Right cardiac atrium (tissue), 5 donors: ENCODE results near the gene CXXC5. TPM values are rescaled to one million over a fixed set of nuclear protein-coding genes. Genes with fewer than 3 reads are reported as not detected.

ENCODE experiments used
- ATAC-seq, 2 donors: fragments of 200-7000 bp; cut with Tn5 transposase; one replicate each; pipeline versions ENCODE4 v1.8.0 to v1.9.1; 2020; ENCODE audit warnings: moderate library complexity in 2 of 2, mild to moderate bottlenecking in 1 of 2
- DNase-seq, 3 donors: peaks; one replicate each; pipeline ENCODE4 v3.0.0-alpha.2; 2020
- H3K27ac ChIP-seq: one replicate; pipeline ENCODE4 v1.5.1; 2013; ENCODE audit warnings: mild to moderate bottlenecking, low read length, control low read depth, moderate library complexity
- H3K27me3 ChIP-seq: one replicate; pipeline ENCODE4 v1.6.1; 2013; ENCODE audit not compliant: control insufficient read depth, insufficient read depth
- H3K4me1 ChIP-seq: one replicate; pipeline ENCODE4 v1.6.1; 2013; ENCODE audit warnings: low read length; ENCODE audit not compliant: control insufficient read depth, insufficient read depth
- H3K4me3 ChIP-seq: one replicate; pipeline ENCODE4 v1.5.1; 2013; ENCODE audit warnings: low read length, control low read depth
- H3K9me3 ChIP-seq: one replicate; pipeline ENCODE4 v1.6.1; 2013; ENCODE audit warnings: low read length; ENCODE audit not compliant: control insufficient read depth
- WGBS: extraction: QIAGEN DNeasy Blood & Tissue Kit; methylation state at CpG from one replicate; pipeline ENCODE4 v1.1.7; 2013; 5-methylcytosine and 5-hydroxymethylcytosine counted together
- intact Hi-C, 4 donors: fragments of 100-400 bp; cut with DNase I; formaldehyde crosslinking; loops; one replicate each; pipeline versions ENCODE4 v1.11.0 to v1.14.0; 2022 to 2023
- polyA plus RNA-seq: library from polyadenylated mRNA; stranded (reverse); fragments of 200-250 nt; gene quantifications from one replicate; pipeline ENCODE4 v1.2.3, GENCODE V29; 2013
- total RNA-seq, 4 donors: library from RNA; stranded (reverse); fragmentation: NEBNext Ultra II Directional; extraction: Animal tissue kit (Norgen Biotek cat#: 25700); gene quantifications; one replicate each; pipeline ENCODE4 v1.2.1, GENCODE V29; 2021
- donor health status: healthy with polysubstance abuse.
- donor health status: DM: no; HTN: yes; CAD: no.
- donor health status: DM: no; HTN: no; CAD: no.
- donor health status: DM: no; HTN: yes; CAD: no; lungs with severe emphysema.
- donor health status: DM: yes; HTN: yes; CAD: no.

Gene CXXC5
- total and polyA plus RNA-seq, 5 donors: 33.9 to 70.5 (median 48.7) TPM

GRCh38 chr5:139653616-139654015, 5.5 kb downstream of the CXXC5 start:
- intact Hi-C loops: no loop called here
- no peaks in the 10 kb centered on the region for H3K27me3 ChIP-seq
- DNase-seq (peak in 1 of 3 donors; percentile 54), ATAC-seq (no peak)
- peaks cover 41% of the 10 kb centered on the region for H3K4me1 ChIP-seq
- no peaks in the 10 kb centered on the region for H3K9me3 ChIP-seq
- no peak overlapping the region for H3K4me3 ChIP-seq
- peak overlapping the region; percentile 94 for H3K27ac ChIP-seq
- 43% methylated on average over 5 of the region's 5 CpGs for WGBS

DNA sequence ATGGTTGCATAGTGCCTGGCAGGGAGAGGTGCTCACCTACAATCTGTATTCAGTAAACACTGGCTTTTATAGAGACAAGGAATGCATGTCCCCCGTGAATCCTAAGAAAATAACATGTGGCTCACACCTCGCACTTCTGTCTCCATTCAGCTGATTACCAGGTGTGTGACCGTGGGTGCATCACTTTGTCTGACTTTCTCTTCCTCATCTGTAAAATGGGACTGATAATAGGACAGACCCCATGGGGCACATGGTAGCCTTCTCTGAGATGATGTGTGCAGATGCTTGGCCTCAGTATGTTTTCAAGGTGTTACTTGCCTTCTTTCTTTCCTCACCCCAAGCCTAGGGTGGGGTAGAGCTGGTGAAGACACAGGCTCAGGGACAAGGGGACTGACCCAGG, 6.3 kb downstream of the CXXC5 start:
- intact Hi-C loops: no loop called here

GRCh38 chr5:139654871-139655491, 6.8 kb downstream of the CXXC5 start:
- peaks cover 53% of the 10 kb centered on the region for H3K4me1 ChIP-seq
- no peak overlapping the region for H3K4me3 ChIP-seq
- intact Hi-C loops: no loop called here

More for the DNA sequence above, 6.3 kb downstream of the CXXC5 start:
- Histone ChIP-seq H3K4me1 (peaks cover 49% of the 10 kb centered on the region), H3K9me3 (no peaks in the 10 kb centered on the region), H3K27ac (peak overlapping the region; percentile 94), H3K4me3 (no peak overlapping the region), H3K27me3 (no peaks in the 10 kb centered on the region)
- ATAC-seq (no peak), DNase-seq (no peak)
- 78% methylated on average over 3 of the region's 3 CpGs for WGBS

GRCh38 chr5:139655727-139656271, 7.7 kb downstream of the CXXC5 start:
- Histone ChIP-seq H3K27me3 (no peaks in the 10 kb centered on the region), H3K4me1 (peaks cover 56% of the 10 kb centered on the region), H3K27ac (peak overlapping the region; percentile 94), H3K9me3 (no peaks in the 10 kb centered on the region), H3K4me3 (no peak overlapping the region)
- peak; percentile 56 to 69 for ATAC-seq
- intact Hi-C loops: no loop called here
- WGBS: 22% methylated on average over 18 of the region's 18 CpGs
- DNase-seq: peak; percentile 75 to 91 (median 86)

More at GRCh38 chr5:139654871-139655491, 6.8 kb downstream of the CXXC5 start:
- no peaks in the 10 kb centered on the region for H3K9me3 ChIP-seq
- no peaks in the 10 kb centered on the region for H3K27me3 ChIP-seq
- WGBS: 49% methylated on average over 13 of the region's 13 CpGs
- peak in 2 of 3 donors; percentile 64 to 72 for DNase-seq
- peak overlapping the region; percentile 94 for H3K27ac ChIP-seq
- ATAC-seq: no peak

GRCh38 chr5:139657363-139658321, 9.5 kb downstream of the CXXC5 start:
- ATAC-seq (no peak), DNase-seq (peak; percentile 46 to 77 (median 75))
- intact Hi-C loops: no loop called here
- Histone ChIP-seq H3K4me1 (peaks cover 57% of the 10 kb centered on the region), H3K9me3 (no peaks in the 10 kb centered on the region), H3K27ac (peak overlapping the region; percentile 85), H3K4me3 (no peak overlapping the region), H3K27me3 (no peaks in the 10 kb centered on the region)
- WGBS: 25% methylated on average over 12 of the region's 12 CpGs

DNA sequence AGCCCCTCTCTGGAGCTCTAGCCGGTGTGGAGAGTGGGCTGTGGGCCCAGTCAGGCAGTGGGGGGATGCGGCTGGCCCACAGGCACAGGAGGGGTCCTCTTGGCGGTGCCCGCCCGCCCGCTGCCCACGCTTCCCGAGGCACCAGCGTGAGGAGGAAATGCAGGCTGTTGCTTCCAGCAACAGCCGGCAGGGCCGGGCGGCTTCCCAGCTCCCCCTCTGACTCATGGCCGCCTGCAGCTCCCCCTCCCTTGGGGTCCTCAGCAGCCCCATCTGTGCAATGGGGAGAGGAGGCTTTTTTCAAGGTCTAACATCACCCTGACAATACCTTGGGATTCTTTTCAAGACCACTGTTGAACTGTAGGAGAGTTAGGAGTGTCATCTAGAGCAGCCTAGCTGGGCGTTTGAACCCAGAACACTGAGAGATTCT, 10.4 kb downstream of the CXXC5 start:
- ATAC-seq: no peak
- Histone ChIP-seq H3K9me3 (no peaks in the 10 kb centered on the region), H3K4me3 (no peak overlapping the region), H3K27ac (peak overlapping the region; percentile 85), H3K4me1 (peaks cover 53% of the 10 kb centered on the region), H3K27me3 (no peaks in the 10 kb centered on the region)
- DNase-seq: peak; percentile 59 to 83 (median 79)
- WGBS: 30% methylated on average over 14 of the region's 14 CpGs
- intact Hi-C loops: no loop called here

DNA sequence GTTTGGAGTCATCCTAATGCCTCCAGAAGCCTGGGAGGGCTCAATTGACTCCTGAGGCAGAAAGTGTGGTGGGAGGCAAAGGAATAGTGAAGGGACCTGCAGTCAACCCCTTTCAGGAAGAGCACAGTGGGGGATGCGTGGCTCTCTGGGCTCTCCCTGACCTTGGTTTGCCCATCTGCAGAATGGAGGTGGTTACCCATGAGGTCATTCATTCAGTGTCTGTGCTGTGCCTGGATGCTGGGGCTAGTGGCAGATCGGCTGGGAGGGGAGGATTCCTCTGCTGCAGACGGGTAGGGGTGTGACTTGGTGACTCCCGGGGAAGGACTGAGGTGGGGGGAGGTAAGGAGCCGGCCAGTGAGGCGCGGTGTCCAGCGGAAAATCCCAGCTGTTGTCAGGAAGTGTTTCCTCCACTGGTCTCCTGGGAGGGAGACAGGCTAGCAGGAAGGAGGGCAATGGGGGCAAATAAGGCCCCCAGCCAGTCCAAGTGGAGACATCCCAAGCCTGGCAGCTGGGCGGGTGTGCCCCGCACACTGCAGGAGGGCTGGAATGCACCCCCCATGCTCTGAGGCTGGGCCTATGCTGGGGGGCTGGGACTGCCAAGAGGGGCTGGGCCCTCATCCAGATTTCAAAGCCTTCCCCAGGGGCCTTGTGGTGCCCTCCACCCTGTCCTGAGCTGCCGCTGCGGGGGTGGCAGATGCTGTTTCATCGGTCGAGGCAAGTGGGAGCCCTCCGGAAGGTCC, 10.9 kb downstream of the CXXC5 start:
- no peaks in the 10 kb centered on the region for H3K27me3 ChIP-seq
- 10% methylated on average over 15 of the region's 15 CpGs for WGBS
- DNase-seq (peak; percentile 78 to 85 (median 84)), ATAC-seq (peak; percentile 19 to 63)
- H3K27ac ChIP-seq: peak overlapping the region; percentile 85
- H3K9me3 ChIP-seq: no peaks in the 10 kb centered on the region
- H3K4me3 ChIP-seq: peak overlapping the region; percentile 12
- H3K4me1 ChIP-seq: peaks cover 47% of the 10 kb centered on the region
- intact Hi-C loops: no loop called here

- DNase-seq (peak in 2 of 3 donors; percentile 78 to 83), ATAC-seq (peak in 1 of 2 donors; percentile 1)
- H3K4me3 ChIP-seq: peak overlapping the region; percentile 12
- H3K27me3 ChIP-seq: no peaks in the 10 kb centered on the region
- intact Hi-C loops: no loop called here
- H3K4me1 ChIP-seq: peaks cover 42% of the 10 kb centered on the region
- 10% methylated on average over 13 of the region's 13 CpGs for WGBS
- peak overlapping the region; percentile 85 for H3K27ac ChIP-seq
- H3K9me3 ChIP-seq: no peaks in the 10 kb centered on the region
These were observed 11.5 kb downstream of the CXXC5 start for GRCh38 chr5:139659695-139660101.

DNA sequence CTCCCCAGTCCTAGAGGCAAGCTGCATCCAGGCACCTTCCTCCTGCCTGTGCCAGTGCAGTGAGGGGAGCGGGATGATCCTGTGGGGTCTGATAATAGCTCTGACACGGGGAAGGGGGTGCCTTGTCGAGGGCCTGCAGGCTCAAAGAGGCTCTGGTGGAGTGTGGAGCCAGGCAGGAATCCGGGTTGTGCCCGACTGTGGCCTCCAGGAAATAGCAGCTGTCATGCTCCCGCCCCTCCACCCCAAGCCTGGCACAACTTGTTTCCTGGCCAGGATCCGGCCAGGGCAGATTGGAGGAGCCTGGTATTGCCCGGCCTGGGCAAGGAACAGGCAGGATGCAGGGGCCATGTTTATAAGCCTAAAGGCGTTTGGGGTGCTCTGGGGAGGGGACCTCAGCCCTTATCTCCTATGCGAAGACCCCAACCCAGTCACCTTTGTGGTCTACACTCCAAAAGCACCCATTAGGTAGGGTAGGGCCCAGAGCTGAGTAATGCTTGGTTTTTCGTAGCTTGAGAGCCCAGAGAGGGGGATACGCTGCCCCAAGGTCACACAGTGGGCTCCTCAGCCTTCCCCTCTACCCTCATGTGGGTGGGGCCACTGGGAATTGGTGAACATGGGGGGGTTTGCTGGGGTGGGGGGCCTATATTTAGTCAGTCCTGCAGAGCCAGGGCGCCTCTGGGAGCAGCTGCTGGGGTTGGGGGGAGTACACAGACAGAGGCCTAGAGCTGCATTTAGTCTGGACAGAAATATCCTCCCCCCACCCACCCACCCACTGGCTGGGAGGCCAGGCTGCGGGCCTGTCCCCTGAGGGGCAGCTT, 12.2 kb downstream of the CXXC5 start:
- Histone ChIP-seq H3K9me3 (no peaks in the 10 kb centered on the region), H3K27ac (peak overlapping the region; percentile 95), H3K27me3 (no peaks in the 10 kb centered on the region), H3K4me1 (peaks cover 41% of the 10 kb centered on the region), H3K4me3 (no peak overlapping the region)
- DNase-seq (peak; percentile 71 to 89 (median 88)), ATAC-seq (peak; percentile 34 to 64)
- intact Hi-C loops: no loop called here
- WGBS: 30% methylated on average over 14 of the region's 14 CpGs
